ENCODE results near the gene TMEM179B. TPM values are rescaled to one million over a fixed set of nuclear protein-coding genes. Genes with fewer than 3 reads are reported as not detected.
A peak's percentile ranks its signal among the peaks of the same experiment; 100 is the strongest.

TMEM179B gene
- total and polyA plus RNA-seq, 9 of the 15 experiments (the other 6 are each of a cell fraction or from before 2014, with no cell fraction given): 27.7 to 105 (median 37.0) TPM

GRCh38 chr11:62805076-62805892 is 18.1 kb downstream of the TMEM179B start, which contains the start of gene NXF1 (continued):
- no peak for TF ChIP-seq PTRF (tag; IDR thresholded peaks at IDR 0.05)
- no peak for TF ChIP-seq HDAC3 (IDR thresholded peaks at IDR 0.05; ENCODE audit: borderline replicate concordance, partially characterized antibody)
- no peak for TF ChIP-seq HDGF (IDR thresholded peaks at IDR 0.05)
- TF ChIP-seq KDM2B (CRISPR knock-in tag; IDR thresholded peaks at IDR 0.05): no peak
- no peak for TF ChIP-seq GATA2 (CRISPR knock-in tag; IDR thresholded peaks at IDR 0.05)
- peak; percentile 99 for TF ChIP-seq CREM (IDR thresholded peaks at IDR 0.05; ENCODE audit: low read depth)
- peak; percentile 70; the same call in 1 of the 2 replicates for TF ChIP-seq ZC3H4 (CRISPR knock-in tag; IDR thresholded peaks at IDR 0.05; ENCODE audit: borderline replicate concordance)
- peak; percentile 39; the same call in 1 of the 2 replicates for TF ChIP-seq ZNF24 (IDR thresholded peaks at IDR 0.05)
- TF ChIP-seq MEIS2 (IDR thresholded peaks at IDR 0.05; ENCODE audit: partially characterized antibody): peak; percentile 87
- no peak for TF ChIP-seq ZBTB26 (CRISPR knock-in tag; IDR thresholded peaks at IDR 0.05)
- peak; percentile 99 for TF ChIP-seq CREB1 (IDR thresholded peaks at IDR 0.05)
- TF ChIP-seq CREB1 (CRISPR knock-in tag; IDR thresholded peaks at IDR 0.05): peak; percentile 99
- TF ChIP-seq SMC3 (conservative IDR thresholded peaks at IDR 0.05; ENCODE audit: insufficient read depth, low read depth, low read length): 0 out of 2 replicates have a peak, but pooled peaks have one; percentile 25
- TF ChIP-seq RUNX1 (IDR thresholded peaks at IDR 0.05; ENCODE audit: low read depth): no peak
- peak; percentile 59 for TF ChIP-seq NCOR1 (IDR thresholded peaks at IDR 0.05)
- TF ChIP-seq, protein P1, sequence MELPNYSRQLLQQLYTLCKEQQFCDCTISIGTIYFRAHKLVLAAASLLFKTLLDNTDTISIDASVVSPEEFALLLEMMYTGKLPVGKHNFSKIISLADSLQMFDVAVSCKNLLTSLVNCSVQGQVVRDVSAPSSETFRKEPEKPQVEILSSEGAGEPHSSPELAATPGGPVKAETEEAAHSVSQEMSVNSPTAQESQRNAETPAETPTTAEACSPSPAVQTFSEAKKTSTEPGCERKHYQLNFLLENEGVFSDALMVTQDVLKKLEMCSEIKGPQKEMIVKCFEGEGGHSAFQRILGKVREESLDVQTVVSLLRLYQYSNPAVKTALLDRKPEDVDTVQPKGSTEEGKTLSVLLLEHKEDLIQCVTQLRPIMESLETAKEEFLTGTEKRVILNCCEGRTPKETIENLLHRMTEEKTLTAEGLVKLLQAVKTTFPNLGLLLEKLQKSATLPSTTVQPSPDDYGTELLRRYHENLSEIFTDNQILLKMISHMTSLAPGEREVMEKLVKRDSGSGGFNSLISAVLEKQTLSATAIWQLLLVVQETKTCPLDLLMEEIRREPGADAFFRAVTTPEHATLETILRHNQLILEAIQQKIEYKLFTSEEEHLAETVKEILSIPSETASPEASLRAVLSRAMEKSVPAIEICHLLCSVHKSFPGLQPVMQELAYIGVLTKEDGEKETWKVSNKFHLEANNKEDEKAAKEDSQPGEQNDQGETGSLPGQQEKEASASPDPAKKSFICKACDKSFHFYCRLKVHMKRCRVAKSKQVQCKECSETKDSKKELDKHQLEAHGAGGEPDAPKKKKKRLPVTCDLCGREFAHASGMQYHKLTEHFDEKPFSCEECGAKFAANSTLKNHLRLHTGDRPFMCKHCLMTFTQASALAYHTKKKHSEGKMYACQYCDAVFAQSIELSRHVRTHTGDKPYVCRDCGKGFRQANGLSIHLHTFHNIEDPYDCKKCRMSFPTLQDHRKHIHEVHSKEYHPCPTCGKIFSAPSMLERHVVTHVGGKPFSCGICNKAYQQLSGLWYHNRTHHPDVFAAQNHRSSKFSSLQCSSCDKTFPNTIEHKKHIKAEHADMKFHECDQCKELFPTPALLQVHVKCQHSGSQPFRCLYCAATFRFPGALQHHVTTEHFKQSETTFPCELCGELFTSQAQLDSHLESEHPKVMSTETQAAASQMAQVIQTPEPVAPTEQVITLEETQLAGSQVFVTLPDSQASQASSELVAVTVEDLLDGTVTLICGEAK (IDR thresholded peaks at IDR 0.05): 0 out of 2 replicates have a peak, but pooled peaks have one; percentile 42
- TF ChIP-seq, protein P1 (CRISPR knock-in tag; IDR thresholded peaks at IDR 0.05): no peak
- peak; percentile 74 for TF ChIP-seq ZNF263 (CRISPR knock-in tag; IDR thresholded peaks at IDR 0.05; ENCODE audit: borderline replicate concordance)
- peak; percentile 97 for TF ChIP-seq CCNT2 (IDR thresholded peaks at IDR 0.05; ENCODE audit: borderline replicate concordance, extremely low read depth, insufficient read length, low read depth, low read length)
